ENCODE data around the gene ENO3.

The ENO3 gene

DNA sequence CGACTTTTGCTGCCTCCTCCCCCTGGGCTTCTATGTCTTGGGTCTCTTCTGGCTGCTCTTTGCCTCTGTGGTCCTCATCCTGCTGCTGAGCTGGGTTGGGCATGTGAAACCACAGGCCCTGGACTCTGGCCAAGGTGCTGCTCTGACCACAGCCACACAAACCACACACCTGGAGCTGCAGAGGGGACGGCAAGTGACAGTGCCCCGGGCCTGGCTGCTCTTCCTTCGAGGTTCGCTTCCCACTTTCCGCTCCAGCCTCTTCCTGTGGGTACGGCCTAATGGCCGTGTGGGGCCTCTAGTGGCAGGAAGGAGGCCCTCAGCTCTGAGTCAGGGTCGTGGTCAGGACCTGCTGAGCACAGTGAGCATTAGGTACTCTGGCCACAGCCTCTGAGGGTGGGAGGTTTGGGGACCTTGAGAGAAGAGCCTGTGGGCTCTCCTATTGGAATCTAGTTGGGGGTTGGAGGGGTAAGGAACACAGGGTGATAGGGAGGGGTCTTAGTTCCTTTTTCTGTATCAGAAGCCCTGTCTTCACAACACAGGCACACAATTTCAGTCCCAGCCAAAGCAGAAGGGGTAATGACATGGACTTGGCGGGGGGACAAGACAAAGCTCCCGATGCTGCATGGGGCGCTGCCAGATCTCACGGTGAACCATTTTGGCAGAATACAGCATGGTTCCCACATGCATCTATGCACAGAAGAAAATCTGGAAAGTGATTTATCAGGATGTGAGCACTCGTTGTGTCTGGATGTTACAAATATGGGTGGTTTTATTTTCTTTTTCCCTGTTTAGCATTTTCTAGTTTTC is 16.5 kb upstream of the ENO3 start:
- peaks cover 16% of the 10 kb centered on the region for H3K27me3 ChIP-seq
- TF ChIP-seq CTCF (IDR thresholded peaks at IDR 0.05), result no peak
- no peaks in the 10 kb centered on the region for H3K9me3 ChIP-seq
- H3K36me3 ChIP-seq, result peaks cover 32% of the 10 kb centered on the region
- H3K27ac ChIP-seq, result peak overlapping the region; percentile 44
- peaks cover 24 to 35% of the 10 kb centered on the region in 2 experiments for H3K4me1 ChIP-seq (ENCODE audit: control insufficient read depth in 1 of 2, insufficient read depth in 1 of 2, low read depth in 1 of 2, low read length in 1 of 2)
- H3K4me3 ChIP-seq (ENCODE audit: low read depth in 1 of 2, low read length in 1 of 2), result no peak overlapping the region

DNA sequence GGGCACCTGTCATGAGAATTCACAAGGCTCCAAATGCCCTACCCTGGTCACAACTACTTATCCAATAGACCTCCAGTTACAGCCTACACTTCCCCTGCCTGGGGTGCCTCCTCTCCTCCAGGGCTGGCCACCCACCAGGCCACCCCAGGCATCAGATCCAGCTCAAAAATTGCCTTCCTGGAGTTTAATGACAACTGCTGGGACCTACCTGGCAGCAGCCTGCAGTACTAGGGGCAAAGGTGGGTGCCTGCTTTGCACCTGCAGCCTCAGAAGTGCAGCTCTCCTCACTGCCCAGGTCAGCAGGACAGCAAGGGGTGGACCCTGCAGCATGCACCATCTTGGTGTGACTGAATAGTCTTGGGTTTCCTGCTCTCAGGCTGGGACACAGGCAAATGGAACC is 15.3 kb upstream of the ENO3 start:
- Histone ChIP-seq H3K27me3 (peaks cover 16% of the 10 kb centered on the region), H3K36me3 (peaks cover 31% of the 10 kb centered on the region), H3K9me3 (no peaks in the 10 kb centered on the region), H3K4me3 (ENCODE audit: low read depth in 1 of 2, low read length in 1 of 2) (no peak overlapping the region), H3K4me1 (ENCODE audit: control insufficient read depth in 1 of 2, insufficient read depth in 1 of 2, low read depth in 1 of 2, low read length in 1 of 2) (peaks cover 27 to 48% of the 10 kb centered on the region in 2 experiments), H3K27ac (no peak overlapping the region)
- no peak for TF ChIP-seq CTCF (IDR thresholded peaks at IDR 0.05)

DNA sequence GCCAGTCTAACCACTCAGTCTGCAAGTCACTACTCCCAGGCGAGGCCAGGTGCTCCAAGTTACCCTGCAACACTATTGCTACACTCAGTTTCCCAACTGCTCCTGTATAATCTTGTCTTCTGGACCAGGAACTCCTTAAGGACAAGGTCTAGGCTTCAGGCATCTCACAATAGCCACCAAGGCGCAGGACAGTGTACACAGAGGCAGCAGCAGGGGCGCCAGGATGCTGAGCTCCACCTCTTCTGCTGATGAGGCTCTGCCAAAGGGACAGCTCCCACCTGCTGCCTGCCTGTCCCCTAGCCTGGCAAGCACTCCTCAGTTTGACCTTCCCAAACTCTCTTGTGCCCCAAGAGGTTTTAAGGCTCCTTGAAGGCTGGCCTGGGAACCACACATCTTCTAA is 14.5 kb upstream of the ENO3 start:
- no peaks in the 10 kb centered on the region for H3K9me3 ChIP-seq
- H3K4me1 ChIP-seq (ENCODE audit: control insufficient read depth in 1 of 2, insufficient read depth in 1 of 2, low read depth in 1 of 2, low read length in 1 of 2), result peaks cover 35 to 56% of the 10 kb centered on the region in 2 experiments
- no peak for TF ChIP-seq CTCF (IDR thresholded peaks at IDR 0.05)
- H3K27me3 ChIP-seq, result peaks cover 16% of the 10 kb centered on the region
- H3K27ac ChIP-seq, result no peak overlapping the region
- H3K36me3 ChIP-seq, result peaks cover 28% of the 10 kb centered on the region
- no peak overlapping the region for H3K4me3 ChIP-seq (ENCODE audit: low read depth in 1 of 2, low read length in 1 of 2)

DNA sequence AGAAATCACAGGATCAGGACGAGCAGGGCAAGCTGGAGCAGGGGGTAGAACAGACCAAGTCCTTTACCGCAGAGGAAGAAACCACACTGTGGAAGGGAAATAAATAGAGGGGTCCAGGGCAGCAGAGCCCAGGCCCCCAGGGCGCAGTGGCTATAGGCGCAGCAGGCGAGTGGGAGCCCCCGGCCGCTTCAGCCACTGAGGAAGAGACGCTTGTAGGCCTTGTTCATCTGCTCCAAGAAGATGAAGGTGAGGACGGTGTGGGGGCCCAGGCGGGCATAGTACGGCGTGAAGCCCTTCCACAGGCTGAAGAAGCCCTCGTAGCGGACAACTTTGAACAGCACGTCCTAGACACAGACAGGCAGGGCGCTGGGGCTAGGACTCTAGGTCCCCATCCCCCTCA is 13.4 kb upstream of the ENO3 start:
- H3K4me3 ChIP-seq (ENCODE audit: low read depth in 1 of 2, low read length in 1 of 2), result no peak overlapping the region
- H3K27ac ChIP-seq, result peak overlapping the region; percentile 27
- no peak for TF ChIP-seq CTCF (IDR thresholded peaks at IDR 0.05)
- peaks cover 35% of the 10 kb centered on the region for H3K36me3 ChIP-seq
- H3K9me3 ChIP-seq, result no peaks in the 10 kb centered on the region
- H3K4me1 ChIP-seq (ENCODE audit: control insufficient read depth in 1 of 2, insufficient read depth in 1 of 2, low read depth in 1 of 2, low read length in 1 of 2), result peaks cover 46 to 61% of the 10 kb centered on the region in 2 experiments
- peaks cover 16% of the 10 kb centered on the region for H3K27me3 ChIP-seq

GRCh38 chr17:4938069-4938491 is 12.8 kb upstream of the ENO3 start:
- H3K27ac ChIP-seq, result peak overlapping the region; percentile 96
- no peak overlapping the region for H3K4me3 ChIP-seq (ENCODE audit: low read depth in 1 of 2, low read length in 1 of 2)
- no peak for TF ChIP-seq CTCF (IDR thresholded peaks at IDR 0.05)
- H3K4me1 ChIP-seq (ENCODE audit: control insufficient read depth in 1 of 2, insufficient read depth in 1 of 2, low read depth in 1 of 2, low read length in 1 of 2), result peaks cover 51 to 66% of the 10 kb centered on the region in 2 experiments
- no peaks in the 10 kb centered on the region for H3K9me3 ChIP-seq
- H3K36me3 ChIP-seq, result peaks cover 41% of the 10 kb centered on the region
- peaks cover 15% of the 10 kb centered on the region for H3K27me3 ChIP-seq

Measured in neutrophil (primary cell).